AML-193 (cell line): ENCODE results near the gene TAGAP.
"Not testable (repeated sequence)": the region's sequence is repeated elsewhere in the genome, so short reads cannot be mapped to it uniquely, and the experiment has no call there.

Source experiments
- DNase-seq, 2 experiments: peaks; one replicate each; lab custom pipeline; 2025; lab: John Stamatoyannopoulos, UW

Gene TAGAP

DNA sequence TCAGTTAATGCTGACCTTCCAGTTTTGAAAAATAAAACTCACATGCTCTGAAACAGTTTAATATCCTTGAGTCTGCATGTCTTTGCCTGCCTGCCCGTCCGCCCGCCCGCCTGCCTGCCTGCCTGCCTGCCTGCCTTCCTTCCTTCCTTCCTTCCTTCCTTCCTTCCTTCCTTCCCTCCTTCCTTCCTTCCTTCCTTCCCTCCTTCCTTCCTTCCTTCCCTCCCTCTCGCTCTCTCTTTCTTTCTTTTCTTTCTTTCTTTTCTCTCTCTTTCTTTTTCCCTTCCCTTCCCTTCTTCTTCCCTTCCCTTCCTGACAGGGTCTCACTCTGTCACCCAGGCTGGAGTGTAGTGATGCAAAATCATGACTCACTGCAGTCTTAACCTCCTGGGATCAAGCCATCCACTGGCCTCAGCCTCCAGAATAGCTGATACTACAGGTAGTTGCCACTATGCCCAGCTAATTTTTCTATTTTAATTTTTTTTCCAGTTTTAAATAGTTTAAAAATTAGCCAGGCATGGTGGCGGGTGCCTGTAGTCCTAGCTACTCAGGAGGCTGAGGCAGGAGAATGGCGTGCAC, 34.7 kb downstream of the TAGAP start:
- DNase-seq, result not testable (repeated sequence)

DNA sequence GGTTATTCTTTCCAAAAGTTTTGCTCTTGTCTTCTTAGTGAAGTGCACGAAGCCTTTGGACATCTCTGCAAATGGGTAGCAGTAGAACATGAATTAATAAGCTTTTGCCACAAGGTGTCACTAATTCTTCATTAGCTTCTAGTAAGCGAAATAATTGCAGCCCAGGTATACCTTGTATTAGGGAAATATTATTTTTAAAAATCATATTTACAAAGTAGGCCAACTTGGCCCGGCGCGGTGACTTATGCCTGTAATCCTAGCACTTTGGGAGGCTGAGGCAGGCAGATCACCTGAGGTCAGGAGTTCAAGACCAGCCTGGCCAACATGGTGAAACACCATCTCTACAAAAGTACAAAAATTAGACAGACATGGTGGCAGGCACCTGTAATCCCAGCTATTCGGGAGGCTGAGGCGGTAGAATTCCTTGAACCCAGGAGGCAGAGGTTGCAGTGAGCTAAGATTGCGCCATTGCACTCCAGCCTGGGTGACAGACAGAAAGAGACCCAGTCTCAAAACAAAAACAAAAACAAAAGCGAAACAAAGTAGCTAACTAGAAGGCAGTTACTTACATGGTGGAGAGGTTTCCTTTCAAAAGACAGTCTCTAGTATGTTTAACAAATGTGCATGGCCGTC, 36.0 kb downstream of the TAGAP start:
- peak; percentile 71 to 74 for DNase-seq

DNA sequence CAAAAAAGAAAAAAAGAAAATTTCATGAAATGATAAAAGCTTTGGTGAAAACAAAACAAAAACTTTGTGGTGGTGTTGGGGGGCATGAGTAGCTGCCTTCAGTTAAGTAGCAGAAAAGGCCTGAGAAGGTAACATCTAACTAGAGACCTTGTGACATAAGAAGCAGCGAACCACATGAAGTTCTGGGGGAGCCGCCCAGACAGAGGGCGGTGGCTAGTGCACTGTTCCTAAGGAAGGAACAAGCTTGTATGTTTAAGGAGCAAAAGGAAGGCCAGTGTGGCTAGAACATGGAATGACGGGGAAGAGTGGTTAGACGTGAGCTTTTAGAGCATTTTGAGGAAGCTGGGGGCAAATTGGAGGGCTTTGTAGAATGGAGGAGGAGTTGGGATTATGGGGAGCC, 37.3 kb downstream of the TAGAP start:
- DNase-seq, result no peak

DNA sequence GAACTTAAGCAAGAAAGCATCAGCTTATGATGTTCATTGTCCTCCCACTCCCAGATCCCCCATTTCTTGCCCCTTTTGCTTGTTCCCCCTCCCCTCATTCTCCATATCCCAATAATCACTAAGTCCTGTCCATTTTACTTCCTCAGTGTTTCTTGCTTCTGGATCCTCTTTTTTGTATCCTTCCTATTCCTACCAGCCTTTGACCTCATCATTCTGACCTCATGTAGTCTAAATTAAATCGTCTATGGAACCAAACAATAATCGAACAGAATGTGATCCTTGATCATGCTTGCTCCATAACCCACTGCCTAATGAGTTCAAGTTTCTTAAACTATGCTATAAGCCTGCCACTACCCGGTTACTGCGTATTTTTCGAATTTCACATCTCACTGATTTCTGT, 39.4 kb downstream of the TAGAP start:
- no peak for DNase-seq

DNA sequence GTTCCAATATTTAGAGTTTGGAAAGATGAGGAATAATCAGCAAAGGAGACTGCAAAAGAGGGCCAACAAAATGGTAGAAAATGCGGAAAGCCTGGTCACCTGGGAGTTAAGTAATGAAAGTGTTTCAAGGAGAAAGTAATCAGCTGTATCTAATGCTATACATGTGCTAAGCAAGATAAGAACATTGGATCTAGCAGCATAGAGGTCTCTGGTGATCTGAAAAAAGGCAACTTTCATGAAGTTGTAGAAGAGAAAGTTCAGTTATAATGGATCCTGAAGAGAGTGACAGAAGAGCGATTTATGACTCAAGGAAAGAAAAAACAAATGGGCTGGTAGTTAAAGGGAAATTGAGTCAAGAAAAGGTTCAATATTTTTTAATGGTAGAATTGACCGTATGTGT, 40.2 kb downstream of the TAGAP start:
- DNase-seq, result no peak

DNA sequence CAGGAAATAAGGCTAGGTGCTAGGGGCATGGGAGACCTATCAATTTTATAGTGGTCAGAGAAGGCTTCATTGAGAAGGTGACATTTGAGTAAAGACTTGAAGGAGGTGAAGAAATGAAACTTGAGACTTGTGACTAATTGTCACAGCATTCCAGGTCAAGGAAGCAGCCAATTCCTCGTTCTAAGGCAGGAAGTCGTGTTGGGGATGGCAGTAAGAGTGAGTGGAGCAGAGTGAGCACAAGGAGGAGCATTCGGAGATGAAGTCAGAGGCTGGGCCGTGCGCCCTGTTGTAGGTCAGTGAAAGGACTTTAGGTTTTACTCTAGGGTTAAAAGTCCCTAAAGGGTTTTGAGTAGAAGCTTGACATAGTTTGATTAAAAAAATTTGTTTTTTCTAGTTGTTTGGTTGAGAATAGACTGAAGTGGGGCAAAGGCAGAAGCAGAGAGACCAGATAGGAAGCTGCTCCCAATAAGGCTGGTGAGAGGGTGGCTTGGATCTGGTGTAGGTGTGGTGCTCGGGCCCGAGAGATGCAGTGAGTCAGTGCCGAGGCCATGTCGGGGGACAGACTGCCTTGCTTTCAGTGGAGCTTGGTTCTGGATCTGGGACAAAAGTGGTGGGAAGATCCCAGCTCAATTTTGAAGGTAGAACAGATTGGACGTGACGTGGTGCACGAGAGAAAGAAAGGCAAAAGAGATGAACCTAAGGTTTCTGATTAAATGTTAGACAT, 42.2 kb downstream of the TAGAP start:
- no peak for DNase-seq

DNA sequence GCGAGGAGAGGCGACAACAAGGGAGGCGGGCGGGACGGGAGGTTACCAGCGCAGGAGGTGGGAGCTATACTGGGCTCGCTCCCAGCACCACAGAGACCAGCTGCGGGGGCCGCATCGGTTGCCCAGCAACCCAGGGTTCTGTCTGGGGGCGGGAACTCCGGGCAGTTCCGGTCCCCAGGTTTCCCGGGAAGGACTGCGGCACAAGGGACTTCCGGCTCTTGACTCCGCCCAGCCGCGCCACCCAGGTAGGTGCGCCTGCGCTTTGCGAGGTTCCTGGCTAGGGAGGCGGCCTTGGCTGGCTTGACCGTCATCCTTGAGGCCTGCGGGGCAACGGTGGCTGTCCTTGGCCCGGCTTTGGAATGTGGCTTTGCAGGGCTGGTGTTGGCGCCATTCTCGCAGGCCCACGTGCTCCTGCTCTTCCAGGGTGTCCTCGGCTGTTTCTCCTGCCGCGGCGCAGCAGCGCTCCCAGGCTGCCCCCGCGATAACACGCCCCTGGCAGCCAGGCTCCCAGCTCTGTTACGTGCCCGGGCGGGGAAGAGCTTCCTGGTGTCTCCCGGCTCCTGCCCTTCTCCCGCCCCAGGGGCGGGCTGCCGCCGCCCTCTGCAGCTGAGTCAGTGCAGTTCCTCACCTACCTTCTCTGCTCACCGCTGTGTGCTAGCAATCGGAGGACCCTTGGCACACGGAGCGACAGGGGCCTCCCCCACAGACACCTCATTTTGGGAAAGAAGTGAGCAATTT, 45.0 kb downstream of the TAGAP start, which contains the start of gene RSPH3:
Gene RSPH3, minus strand, starts transcription at position 537 of the 738 bp plus-strand sequence. CDS start 652 bp downstream, outside the sequence.
- peak; percentile 90 to 93 for DNase-seq

DNA sequence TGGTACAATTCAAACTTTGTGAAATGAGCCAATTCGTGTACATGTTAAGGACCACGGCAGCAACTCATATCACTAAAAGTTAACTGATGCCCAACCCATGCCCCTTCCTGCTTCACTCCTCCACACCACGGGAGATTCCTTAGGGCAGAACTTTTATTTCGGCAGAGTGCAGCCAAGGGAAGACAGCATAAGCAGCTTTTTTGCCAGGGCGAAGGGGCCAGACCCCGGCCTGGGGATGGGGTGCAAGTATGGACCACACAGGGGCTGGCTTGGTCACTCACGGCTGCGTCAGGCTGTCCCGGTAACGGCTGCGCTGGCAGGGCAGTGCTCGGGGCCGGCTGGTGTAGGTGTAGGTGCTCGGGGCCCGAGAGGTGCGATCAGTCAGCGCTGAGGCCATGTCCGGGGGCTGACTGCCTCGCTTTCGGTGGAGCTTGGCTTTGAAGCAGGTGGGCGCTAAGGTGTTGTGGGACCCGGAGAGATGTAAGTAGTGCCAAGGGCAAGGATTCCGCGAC, 45.6 kb downstream of the TAGAP start:
- no peak for DNase-seq

DNA sequence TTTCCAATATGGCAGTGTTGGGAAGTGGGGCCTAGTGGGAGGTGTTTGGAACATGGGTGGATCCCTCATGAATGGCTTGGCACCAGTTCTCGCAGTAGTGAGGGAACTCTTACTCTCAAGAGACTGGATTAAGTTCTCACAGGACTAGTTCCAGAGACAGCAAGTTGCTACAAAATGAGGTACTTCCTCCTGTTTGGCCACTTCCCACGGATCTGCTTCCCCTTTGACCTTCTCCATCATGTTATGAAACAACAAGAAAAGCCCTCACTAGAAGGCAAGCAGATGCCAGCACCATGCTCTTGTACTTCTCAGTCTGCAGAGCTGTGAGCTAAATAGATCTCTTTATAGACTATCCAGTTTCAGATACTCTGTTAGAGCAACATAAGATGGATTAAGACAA, 47.9 kb downstream of the TAGAP start:
- DNase-seq, result peak; percentile 49 to 66

DNA sequence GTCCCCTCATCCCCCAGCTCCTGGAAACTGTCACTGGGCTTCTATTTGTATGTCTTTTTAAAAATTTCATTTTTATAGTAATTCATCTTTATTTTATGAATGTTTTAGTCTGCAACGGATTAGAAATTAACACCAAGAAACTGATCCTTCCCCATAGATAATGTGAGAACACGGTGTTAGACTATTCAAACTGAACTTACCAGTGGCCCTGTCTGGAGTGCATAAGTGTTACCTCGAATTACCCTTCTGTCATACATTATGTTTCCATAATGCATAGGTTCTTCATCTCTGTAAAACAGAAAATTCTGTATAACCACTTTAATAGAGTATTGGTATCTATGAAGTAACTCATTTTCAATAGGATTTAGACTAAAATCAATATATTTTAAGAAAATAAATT, 51.2 kb downstream of the TAGAP start:
- no peak for DNase-seq

DNA sequence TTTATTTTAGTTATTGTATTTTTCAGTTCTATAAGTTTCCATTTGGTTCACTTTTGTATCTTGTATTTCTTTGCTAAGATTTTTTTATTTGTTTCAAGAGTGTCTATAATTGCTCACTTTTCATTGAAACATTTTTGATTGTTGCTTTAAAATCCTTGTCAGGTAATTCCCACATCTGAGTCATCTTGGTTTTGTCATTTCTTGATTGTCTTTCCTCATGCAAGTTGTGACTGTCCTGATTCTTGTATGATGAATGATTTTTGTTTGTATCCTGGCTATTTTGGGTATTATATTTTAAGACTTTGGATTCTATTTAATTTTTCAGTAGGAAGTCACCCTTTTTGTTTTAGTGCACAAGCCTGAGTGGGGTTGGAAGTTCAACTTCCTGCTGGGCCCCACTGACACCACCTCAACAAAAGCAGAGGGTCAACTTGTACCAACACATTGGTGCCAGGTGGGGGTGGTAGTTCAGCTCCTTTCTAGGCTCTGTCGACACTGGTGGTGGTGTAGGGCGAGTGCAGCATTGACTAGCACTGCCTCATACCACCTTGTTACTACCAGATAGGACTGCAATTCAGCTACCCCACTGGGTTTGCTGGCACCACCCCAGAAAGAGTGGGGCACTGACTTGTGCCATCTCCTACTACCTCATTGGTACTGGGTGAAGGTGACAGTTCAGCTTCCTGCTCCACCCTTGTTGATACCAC, 53.6 kb downstream of the TAGAP start:
- DNase-seq, result no peak

DNA sequence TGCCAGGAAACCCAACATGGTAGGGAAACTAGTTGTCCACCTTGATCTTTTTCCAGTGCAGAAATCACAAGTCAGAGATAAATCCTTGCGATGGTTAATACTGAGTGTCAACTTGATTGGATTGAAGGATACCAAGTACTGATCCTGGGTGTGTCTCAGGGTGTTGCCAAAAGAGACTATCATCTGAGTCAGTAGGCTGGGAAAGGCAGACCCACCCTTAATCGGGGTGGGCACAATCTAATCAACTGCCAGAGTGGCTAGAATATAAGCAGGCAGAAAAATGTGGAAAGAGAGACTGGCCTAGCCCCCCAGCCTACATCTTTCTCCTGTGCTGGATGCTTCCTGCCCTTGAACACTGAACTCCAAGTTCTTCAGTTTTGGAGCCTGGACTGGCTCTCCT, 55.1 kb downstream of the TAGAP start:
- DNase-seq, result not testable (repeated sequence)

DNA sequence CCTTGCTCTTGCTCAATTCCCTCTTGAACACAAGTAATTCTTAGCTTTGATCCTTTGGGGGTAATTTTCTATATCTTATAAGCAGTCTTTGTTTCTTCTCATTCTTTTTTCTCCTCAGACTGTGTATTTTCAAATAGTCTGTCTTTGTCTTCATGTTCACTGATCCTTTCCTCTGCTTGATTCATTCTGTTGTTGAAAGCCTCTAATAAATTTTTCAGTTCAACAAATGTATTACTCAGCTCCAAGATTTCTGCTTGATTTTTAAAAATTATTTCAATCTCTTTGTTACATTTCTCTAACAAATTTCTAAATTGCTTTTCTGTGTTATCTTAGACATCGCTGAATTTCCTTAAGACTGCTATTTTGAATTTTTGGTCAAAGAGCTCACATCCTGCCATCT, 56.3 kb downstream of the TAGAP start:
- no peak for DNase-seq

DNA sequence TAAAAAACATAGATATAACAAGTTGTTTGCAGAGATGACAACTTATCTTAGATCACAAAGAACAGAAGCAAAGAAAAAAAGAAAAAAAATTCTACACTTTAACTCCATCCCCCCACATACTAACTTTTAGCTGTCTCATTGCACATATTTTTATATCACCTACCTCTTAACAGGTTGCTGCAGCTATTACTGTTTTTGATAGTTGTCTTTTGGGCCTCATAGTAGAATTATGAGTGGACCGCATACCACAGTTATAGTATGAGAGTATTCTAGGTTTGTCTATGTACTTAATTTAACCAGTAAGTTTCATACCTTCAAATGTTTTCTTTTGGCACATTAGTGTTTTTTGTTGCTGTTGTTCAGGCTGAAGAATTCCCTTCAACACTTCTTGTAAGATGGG, 57.1 kb downstream of the TAGAP start:
- DNase-seq, result no peak
